Tracheal epithelial cell (primary cell): Measurements from ENCODE around the gene TCHH. TPM values are rescaled to one million over a fixed set of nuclear protein-coding genes. Genes with fewer than 3 reads are reported as not detected.

Experiments used
- total RNA-seq: library from RNA; depleted of rRNA; stranded (reverse); fragments of >200 nt; gene quantifications from 2 replicates; pipeline ENCODE4 v1.2.1, GENCODE V29; 2014

The TCHH gene
- total RNA-seq: under 0.01 TPM in 2 replicates

GRCh38 chr1:152115344-152115743 lies at the start of gene TCHH:
Gene TCHH (minus strand): TSS chr1:152115444. CDS start chr1:152114080, 1,364 bp downstream.

GRCh38 chr1:152159144-152159543 lies 43.9 kb upstream of the TCHH start, which contains the start of gene RPTN:
Gene RPTN (minus strand): TSS chr1:152159228. CDS start chr1:152157889, 1,339 bp downstream.

GRCh38 chr1:152089014-152089674 lies 26.1 kb downstream of the TCHH start, which contains the start of gene TCHHL1:
Gene TCHHL1 (minus strand): TSS chr1:152089064. CDS start chr1:152088143, 921 bp downstream.

Other genes starting within 250 kb of the TCHH start
- 4.6 and 9.8 TPM in 2 replicates for gene THEM4, start 205.9 kb downstream of the TCHH start, total RNA-seq
- gene S100A10, start 121.6 kb downstream of the TCHH start, total RNA-seq: 165 and 194 TPM in 2 replicates
- gene S100A11, start 78.4 kb downstream of the TCHH start, total RNA-seq: 79.3 and 93.7 TPM in 2 replicates
- gene TCHHL1, start 26.4 kb downstream of the TCHH start, total RNA-seq: not detected in 2 replicates
- gene RPTN, start 43.8 kb upstream of the TCHH start, total RNA-seq: 0.21 and 0.72 TPM in 2 replicates
- 0.24 TPM in 1 of 2 replicates, not detected in the other for gene HRNR, start 108.7 kb upstream of the TCHH start, total RNA-seq
- gene FLG, start 209.8 kb upstream of the TCHH start, total RNA-seq: 0.43 and 0.96 TPM in 2 replicates
- not detected in 2 replicates for gene FLG2, start 244.6 kb upstream of the TCHH start, total RNA-seq